Lower leg skin (tissue), 3 donors: ENCODE results near the gene SCFD2.

Experiments used
- POLR2A ChIP-seq, 2 donors: fragments of 450-650 bp; IDR thresholded peaks; one replicate each; pipeline ENCODE4 v1.6.1; 2016 to 2017; ENCODE audit warnings: antibody characterized with exemption in 2 of 2, mild to moderate bottlenecking in 1 of 2, moderate library complexity in 1 of 2
- TF ChIP-seq, protein P1 (sequence below), 3 donors: fragments of 450-650 bp; IDR thresholded peaks; one replicate each; pipeline ENCODE4 v1.5.1; 2016; ENCODE audit warnings: antibody characterized with exemption in 3 of 3, mild to moderate bottlenecking in 3 of 3, moderate library complexity in 2 of 3

DNA sequence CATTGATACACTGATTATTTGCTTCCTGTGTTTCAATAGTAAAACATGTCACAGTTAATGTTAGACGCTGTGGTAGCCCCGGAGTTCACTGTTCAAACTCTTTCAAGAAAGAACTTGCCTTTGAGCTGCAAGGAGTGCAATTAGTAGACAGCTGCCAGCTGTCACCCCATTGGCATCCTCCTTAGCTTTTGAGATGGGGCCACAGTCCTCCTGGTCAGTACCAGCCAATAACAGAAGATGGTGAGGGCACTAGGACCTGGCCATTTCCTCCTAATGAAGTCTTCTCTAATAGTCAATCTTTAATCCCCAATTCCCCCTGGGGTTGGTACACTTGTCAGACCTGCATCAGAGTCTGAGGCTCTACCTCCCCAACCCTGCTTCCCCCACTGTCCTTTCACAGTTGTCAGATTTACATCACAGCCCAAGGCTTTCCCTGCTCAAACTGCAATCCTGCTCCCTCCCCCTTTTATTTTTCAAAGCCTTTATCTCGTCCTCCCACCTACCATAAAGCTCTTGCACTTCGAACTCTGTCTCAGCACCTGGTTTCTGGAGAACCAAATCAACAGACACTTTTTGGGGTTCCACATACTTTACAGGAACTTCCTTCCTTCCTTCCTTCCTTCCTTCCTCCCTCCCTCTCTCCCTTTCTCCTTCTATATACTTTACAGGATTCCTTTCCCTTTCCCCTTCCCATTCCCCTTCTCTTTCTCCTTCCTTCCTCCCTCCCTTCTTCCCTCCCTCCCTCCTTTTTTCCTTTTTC, 321.8 kb downstream of the SCFD2 start:
- TF ChIP-seq, protein P1, sequence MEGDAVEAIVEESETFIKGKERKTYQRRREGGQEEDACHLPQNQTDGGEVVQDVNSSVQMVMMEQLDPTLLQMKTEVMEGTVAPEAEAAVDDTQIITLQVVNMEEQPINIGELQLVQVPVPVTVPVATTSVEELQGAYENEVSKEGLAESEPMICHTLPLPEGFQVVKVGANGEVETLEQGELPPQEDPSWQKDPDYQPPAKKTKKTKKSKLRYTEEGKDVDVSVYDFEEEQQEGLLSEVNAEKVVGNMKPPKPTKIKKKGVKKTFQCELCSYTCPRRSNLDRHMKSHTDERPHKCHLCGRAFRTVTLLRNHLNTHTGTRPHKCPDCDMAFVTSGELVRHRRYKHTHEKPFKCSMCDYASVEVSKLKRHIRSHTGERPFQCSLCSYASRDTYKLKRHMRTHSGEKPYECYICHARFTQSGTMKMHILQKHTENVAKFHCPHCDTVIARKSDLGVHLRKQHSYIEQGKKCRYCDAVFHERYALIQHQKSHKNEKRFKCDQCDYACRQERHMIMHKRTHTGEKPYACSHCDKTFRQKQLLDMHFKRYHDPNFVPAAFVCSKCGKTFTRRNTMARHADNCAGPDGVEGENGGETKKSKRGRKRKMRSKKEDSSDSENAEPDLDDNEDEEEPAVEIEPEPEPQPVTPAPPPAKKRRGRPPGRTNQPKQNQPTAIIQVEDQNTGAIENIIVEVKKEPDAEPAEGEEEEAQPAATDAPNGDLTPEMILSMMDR (IDR thresholded peaks at IDR 0.05) = no peak
- TF ChIP-seq POLR2A (IDR thresholded peaks at IDR 0.05) = no peak
